Trophoblast cell (in vitro differentiated cells and primary cell): ENCODE data around the gene SLC23A1.
A peak's percentile ranks its signal among the peaks of the same experiment; 100 is the strongest.

ENCODE experiments used
- DNase-seq, 2 donors: peaks; one replicate each; pipeline ENCODE4 v3.0.0-alpha.2; 2016
- H2AFZ ChIP-seq: 2 replicates; pipeline ENCODE4 v1.6.1; 2013; ENCODE audit warnings: low read length, moderate library complexity, mild to moderate bottlenecking; ENCODE audit not compliant: insufficient read depth, poor library complexity
- H2AK5ac ChIP-seq: 2 replicates; pipeline ENCODE4 v1.6.1; 2013; ENCODE audit warnings: mild to moderate bottlenecking, low read length
- H2BK120ac ChIP-seq: 2 replicates; pipeline ENCODE4 v1.6.1; 2013; ENCODE audit warnings: low read length, mild to moderate bottlenecking, moderate library complexity; ENCODE audit not compliant: insufficient read depth, poor library complexity
- H2BK12ac ChIP-seq: 2 replicates; pipeline ENCODE4 v1.6.1; 2013; ENCODE audit warnings: mild to moderate bottlenecking, low read length, moderate library complexity
- H2BK5ac ChIP-seq: 2 replicates; pipeline ENCODE4 v1.6.1; 2013; ENCODE audit warnings: low read length, low read depth, moderate library complexity, mild to moderate bottlenecking; ENCODE audit not compliant: poor library complexity
- H3K14ac ChIP-seq: 2 replicates; pipeline ENCODE4 v1.6.1; 2013; ENCODE audit warnings: mild to moderate bottlenecking, low read length
- H3K18ac ChIP-seq: 2 replicates; pipeline ENCODE4 v1.6.1; 2013; ENCODE audit warnings: mild to moderate bottlenecking, low read length
- H3K23ac ChIP-seq: 2 replicates; pipeline ENCODE4 v1.6.1; 2013; ENCODE audit warnings: low read length
- H3K27ac ChIP-seq: 2 replicates; pipeline ENCODE4 v1.5.1; 2013; ENCODE audit warnings: low read depth, mild to moderate bottlenecking, inconsistent platforms, low read length, moderate library complexity
- H3K27me3 ChIP-seq: 2 replicates; pipeline ENCODE4 v1.6.1; 2013; ENCODE audit warnings: inconsistent platforms, mild to moderate bottlenecking, low read length, moderate library complexity; ENCODE audit not compliant: insufficient read depth
- H3K36me3 ChIP-seq, 2 experiments: 1 replicate in 1 of 2; 2 replicates in 1 of 2; pipeline ENCODE4 v1.6.1; 2013; ENCODE audit warnings: low read length in 2 of 2, mild to moderate bottlenecking in 2 of 2, moderate library complexity in 1 of 2; ENCODE audit not compliant: insufficient read depth in 2 of 2, control insufficient read depth in 1 of 2
- H3K4ac ChIP-seq: 2 replicates; pipeline ENCODE4 v1.6.1; 2013; ENCODE audit warnings: low read depth, mild to moderate bottlenecking, low read length, moderate library complexity
- H3K4me1 ChIP-seq, 2 experiments: 1 replicate in 1 of 2; 2 replicates in 1 of 2; pipeline ENCODE4 v1.6.1; 2013; ENCODE audit warnings: low read length in 2 of 2, mild to moderate bottlenecking in 2 of 2, moderate library complexity in 1 of 2; ENCODE audit not compliant: insufficient read depth in 2 of 2, control insufficient read depth in 1 of 2
- H3K4me2 ChIP-seq: 2 replicates; pipeline ENCODE4 v1.6.1; 2013; ENCODE audit warnings: inconsistent platforms, mild to moderate bottlenecking, low read length, moderate library complexity
- H3K4me3 ChIP-seq: 2 replicates; pipeline ENCODE4 v1.5.1; 2013; ENCODE audit warnings: mild to moderate bottlenecking, low read depth, low read length, inconsistent platforms
- H3K79me1 ChIP-seq: one replicate; pipeline ENCODE4 v1.6.1; 2013; ENCODE audit warnings: low read length
- H3K79me2 ChIP-seq: 2 replicates; pipeline ENCODE4 v1.6.1; 2013; ENCODE audit warnings: low read length, mild to moderate bottlenecking; ENCODE audit not compliant: control insufficient read depth, insufficient read depth, poor library complexity
- H3K9ac ChIP-seq: 2 replicates; pipeline ENCODE4 v1.6.1; 2013; ENCODE audit warnings: mild to moderate bottlenecking, low read length
- H3K9me3 ChIP-seq: 2 replicates; pipeline ENCODE4 v1.6.1; 2013; ENCODE audit warnings: low read depth, mild to moderate bottlenecking, control low read depth, inconsistent platforms, low read length; ENCODE audit not compliant: insufficient read depth
- H4K12ac ChIP-seq: 2 replicates; pipeline ENCODE4 v1.6.1; 2013; ENCODE audit warnings: low read depth, mild to moderate bottlenecking, low read length, moderate library complexity
- H4K8ac ChIP-seq: 2 replicates; pipeline ENCODE4 v1.6.1; 2013; ENCODE audit warnings: low read depth, mild to moderate bottlenecking, low read length, moderate library complexity
- H4K91ac ChIP-seq: one replicate; pipeline ENCODE4 v1.6.1; 2013; ENCODE audit warnings: low read depth, mild to moderate bottlenecking, low read length, moderate library complexity
- WGBS: extraction: QIAGEN DNeasy Blood & Tissue Kit; methylation state at CpG from one replicate; pipeline ENCODE4 v1.1.7; 2013; ENCODE audit warnings: missing lambda C conversion rate; ENCODE audit not compliant: insufficient read length, insufficient coverage; ENCODE audit errors: extremely low coverage; 5-methylcytosine and 5-hydroxymethylcytosine counted together

SLC23A1 gene

DNA sequence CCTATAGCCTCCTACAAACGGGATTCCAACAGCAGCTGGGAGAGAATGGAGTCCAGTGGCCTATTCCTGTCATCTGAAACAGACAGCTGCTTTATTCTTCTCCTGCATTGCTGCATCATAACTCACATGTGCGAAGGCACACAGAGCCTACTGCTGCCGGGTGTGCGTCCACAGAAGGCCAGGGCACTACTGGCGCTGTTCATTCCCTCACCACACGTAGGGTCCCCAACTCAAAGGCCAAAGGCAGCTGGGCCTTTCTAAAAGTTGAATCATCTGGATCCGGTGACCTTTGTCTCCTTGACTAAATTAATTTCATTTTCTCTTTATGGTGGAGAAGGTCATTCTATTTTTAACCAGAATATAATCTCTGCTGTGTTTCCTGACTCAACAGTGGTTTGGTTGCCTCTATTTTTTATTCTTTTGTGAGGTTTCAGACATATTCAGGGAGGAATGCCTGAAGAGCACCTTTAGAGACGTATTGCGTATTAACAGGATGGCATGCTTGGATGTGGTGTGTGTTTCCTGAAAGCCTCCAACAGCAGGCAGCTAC lies 31.6 kb upstream of the SLC23A1 start:
- no peaks in the 10 kb centered on the region for H3K79me2 ChIP-seq
- H2AFZ ChIP-seq: no peak overlapping the region
- no peaks in the 10 kb centered on the region for H3K9me3 ChIP-seq
- no peak overlapping the region for H2AK5ac ChIP-seq
- H3K4me2 ChIP-seq: no peak overlapping the region
- no peak overlapping the region for H3K9ac ChIP-seq
- H2BK120ac ChIP-seq: no peak overlapping the region
- H2BK12ac ChIP-seq: no peak overlapping the region
- no peak overlapping the region for H2BK5ac ChIP-seq
- H3K4ac ChIP-seq: no peak overlapping the region
- no peak overlapping the region for H3K27ac ChIP-seq
- H3K4me1 ChIP-seq: no peaks in the 10 kb centered on the region
- H4K8ac ChIP-seq: no peak overlapping the region
- no peaks in the 10 kb centered on the region for H3K79me1 ChIP-seq
- H3K18ac ChIP-seq: no peak overlapping the region
- peaks cover 2 to 5% of the 10 kb centered on the region in 2 experiments for H3K36me3 ChIP-seq
- H4K91ac ChIP-seq: no peak overlapping the region
- H3K4me3 ChIP-seq: no peak overlapping the region
- WGBS: no CpG with 5 or more reads among the region's 9 CpGs
- H4K12ac ChIP-seq: no peak overlapping the region
- no peak overlapping the region for H3K23ac ChIP-seq
- no peak for DNase-seq
- no peak overlapping the region for H3K14ac ChIP-seq
- H3K27me3 ChIP-seq: no peaks in the 10 kb centered on the region

DNA sequence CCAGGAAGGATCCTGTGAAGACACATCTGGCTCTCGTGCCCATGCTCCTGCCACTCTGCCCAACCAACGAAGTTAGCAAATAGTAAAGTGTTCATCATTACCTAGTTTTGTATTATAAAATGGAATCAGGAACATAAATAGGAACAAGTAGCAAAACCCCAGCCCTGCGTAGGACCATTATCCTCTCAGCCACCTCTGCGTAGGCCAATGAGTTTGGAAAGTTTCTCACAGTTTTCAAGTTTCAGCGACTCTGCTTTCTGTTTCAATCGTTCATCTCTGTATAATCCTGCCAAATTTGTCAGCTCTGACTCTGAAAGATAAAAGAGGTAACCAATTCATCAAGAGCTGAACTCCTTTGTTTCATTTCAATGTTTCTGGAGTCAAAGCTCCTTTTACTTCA lies 30.9 kb upstream of the SLC23A1 start:
- H3K27ac ChIP-seq: no peak overlapping the region
- no peak overlapping the region for H4K12ac ChIP-seq
- H3K27me3 ChIP-seq: no peaks in the 10 kb centered on the region
- peaks cover 0 to 2% of the 10 kb centered on the region in 2 experiments for H3K36me3 ChIP-seq
- H4K91ac ChIP-seq: no peak overlapping the region
- no peaks in the 10 kb centered on the region for H3K9me3 ChIP-seq
- H3K4me3 ChIP-seq: no peak overlapping the region
- no peaks in the 10 kb centered on the region for H3K79me2 ChIP-seq
- no peak overlapping the region for H4K8ac ChIP-seq
- H3K23ac ChIP-seq: no peak overlapping the region
- no CpG with 5 or more reads among the region's 6 CpGs for WGBS
- H2AK5ac ChIP-seq: no peak overlapping the region
- H3K9ac ChIP-seq: no peak overlapping the region
- no peak overlapping the region for H3K18ac ChIP-seq
- H3K14ac ChIP-seq: no peak overlapping the region
- H2BK120ac ChIP-seq: no peak overlapping the region
- no peak for DNase-seq
- H3K4me2 ChIP-seq: no peak overlapping the region
- no peaks in the 10 kb centered on the region for H3K4me1 ChIP-seq
- no peaks in the 10 kb centered on the region for H3K79me1 ChIP-seq
- H2BK12ac ChIP-seq: no peak overlapping the region
- H2BK5ac ChIP-seq: no peak overlapping the region
- no peak overlapping the region for H2AFZ ChIP-seq
- H3K4ac ChIP-seq: no peak overlapping the region

DNA sequence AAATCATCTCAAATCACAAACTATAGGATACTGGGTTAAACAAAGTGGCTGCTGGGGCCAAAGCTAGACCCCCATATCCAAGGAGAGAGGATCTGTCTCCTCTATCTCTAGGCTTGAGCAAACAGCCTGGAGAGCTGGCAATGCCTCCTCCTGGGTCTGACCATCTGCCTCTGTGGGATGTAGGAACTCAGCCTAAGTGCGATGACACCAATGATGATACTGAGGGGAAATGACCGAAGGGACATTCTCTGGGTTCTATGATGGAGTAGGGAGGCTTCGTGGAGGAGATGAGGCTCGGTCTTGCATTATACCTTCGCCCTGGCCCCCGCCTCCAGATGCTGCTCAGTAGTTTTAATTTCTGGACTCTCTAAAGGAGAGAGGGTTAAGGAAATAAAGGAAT lies 30.1 kb upstream of the SLC23A1 start:
- Histone ChIP-seq H3K18ac (no peak overlapping the region), H3K4me3 (no peak overlapping the region), H4K91ac (no peak overlapping the region), H2BK12ac (no peak overlapping the region), H2AFZ (no peak overlapping the region), H3K79me1 (no peaks in the 10 kb centered on the region), H3K27ac (no peak overlapping the region), H3K4me1 (no peaks in the 10 kb centered on the region), H3K23ac (no peak overlapping the region), H2AK5ac (no peak overlapping the region), H3K14ac (no peak overlapping the region), H3K79me2 (no peaks in the 10 kb centered on the region), H3K27me3 (no peaks in the 10 kb centered on the region), H3K9me3 (no peaks in the 10 kb centered on the region), H3K36me3 (peaks cover 0 to 2% of the 10 kb centered on the region in 2 experiments), H2BK5ac (no peak overlapping the region), H2BK120ac (no peak overlapping the region), H4K8ac (no peak overlapping the region), H3K4ac (no peak overlapping the region), H3K9ac (no peak overlapping the region), H3K4me2 (no peak overlapping the region), H4K12ac (no peak overlapping the region)
- DNase-seq: no peak
- WGBS: no CpG with 5 or more reads among the region's 6 CpGs

DNA sequence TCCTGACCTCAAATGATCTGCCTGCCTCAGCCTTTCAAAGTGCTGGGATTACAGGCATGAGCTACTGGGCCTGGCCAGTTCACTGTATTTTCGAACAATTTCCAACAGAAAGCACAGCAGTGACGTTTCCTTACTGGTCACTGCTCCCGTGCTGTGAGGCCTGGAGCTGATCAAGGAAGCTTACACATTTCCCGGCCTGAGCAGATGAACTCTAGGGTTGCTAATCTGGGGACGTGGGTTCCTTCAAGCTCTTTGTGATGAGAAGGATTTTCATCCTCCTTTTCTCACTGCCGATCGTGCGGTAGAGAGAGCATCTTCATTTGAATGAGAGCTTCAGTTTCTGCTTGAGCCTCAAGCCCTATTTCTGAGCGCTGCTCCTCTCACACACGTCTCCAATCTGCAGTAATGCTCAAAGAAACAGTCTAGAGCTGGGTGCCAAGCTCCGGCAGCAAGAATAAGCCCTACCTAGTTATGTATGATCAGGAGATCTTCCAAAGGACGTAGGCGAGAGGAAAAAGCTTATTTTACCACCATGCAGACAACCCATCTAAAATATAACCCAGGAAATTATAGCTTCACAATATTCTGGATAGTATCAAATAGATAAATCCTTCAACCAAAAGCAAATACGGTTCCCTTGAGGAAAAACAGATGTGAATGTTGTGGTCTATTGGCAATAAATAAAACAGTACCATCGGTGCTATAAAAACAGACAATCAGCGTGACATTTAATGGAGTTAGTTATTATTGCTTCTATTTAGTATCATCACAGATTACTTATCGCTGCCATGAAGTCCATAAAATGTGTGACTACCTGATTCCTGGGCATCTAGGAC lies 28.1 kb upstream of the SLC23A1 start:
- Histone ChIP-seq H3K23ac (no peak overlapping the region), H3K79me1 (no peaks in the 10 kb centered on the region), H3K18ac (no peak overlapping the region), H2BK5ac (no peak overlapping the region), H4K8ac (no peak overlapping the region), H3K36me3 (peaks cover 0 to 2% of the 10 kb centered on the region in 2 experiments), H3K9ac (peak overlapping the region; percentile 30), H3K4ac (no peak overlapping the region), H3K79me2 (no peaks in the 10 kb centered on the region), H2BK12ac (no peak overlapping the region), H3K9me3 (no peaks in the 10 kb centered on the region), H4K91ac (no peak overlapping the region), H3K14ac (no peak overlapping the region), H2BK120ac (no peak overlapping the region), H3K4me2 (no peak overlapping the region), H2AK5ac (no peak overlapping the region), H3K4me1 (no peaks in the 10 kb centered on the region), H2AFZ (no peak overlapping the region), H4K12ac (no peak overlapping the region), H3K27ac (no peak overlapping the region), H3K27me3 (no peaks in the 10 kb centered on the region), H3K4me3 (no peak overlapping the region)
- DNase-seq: no peak
- no CpG with 5 or more reads among the region's 17 CpGs for WGBS
